AG09309 (cell line): ENCODE measurements around the gene TMEM121.
"Not testable (repeated sequence)": the region's sequence is repeated elsewhere in the genome, so short reads cannot be mapped to it uniquely, and the experiment has no call there.

ENCODE experiments used
- DNase-seq: peaks from one replicate; pipeline ENCODE4 v3.0.0-alpha.2; 2010; ENCODE audit warnings: low read depth
- H3K4me3 ChIP-seq: 2 replicates; pipeline ENCODE4 v1.5.1; 2011; ENCODE audit warnings: mild to moderate bottlenecking, low read depth, low read length, moderate library complexity; ENCODE audit not compliant: control insufficient read depth
- CTCF ChIP-seq: IDR thresholded peaks from 2 replicates; pipeline ENCODE4 v1.5.1; 2011; ENCODE audit warnings: mild to moderate bottlenecking, low read depth, low read length, inconsistent platforms; ENCODE audit not compliant: insufficient read depth, control insufficient read depth; ENCODE audit errors: missing control alignments

The TMEM121 gene

DNA sequence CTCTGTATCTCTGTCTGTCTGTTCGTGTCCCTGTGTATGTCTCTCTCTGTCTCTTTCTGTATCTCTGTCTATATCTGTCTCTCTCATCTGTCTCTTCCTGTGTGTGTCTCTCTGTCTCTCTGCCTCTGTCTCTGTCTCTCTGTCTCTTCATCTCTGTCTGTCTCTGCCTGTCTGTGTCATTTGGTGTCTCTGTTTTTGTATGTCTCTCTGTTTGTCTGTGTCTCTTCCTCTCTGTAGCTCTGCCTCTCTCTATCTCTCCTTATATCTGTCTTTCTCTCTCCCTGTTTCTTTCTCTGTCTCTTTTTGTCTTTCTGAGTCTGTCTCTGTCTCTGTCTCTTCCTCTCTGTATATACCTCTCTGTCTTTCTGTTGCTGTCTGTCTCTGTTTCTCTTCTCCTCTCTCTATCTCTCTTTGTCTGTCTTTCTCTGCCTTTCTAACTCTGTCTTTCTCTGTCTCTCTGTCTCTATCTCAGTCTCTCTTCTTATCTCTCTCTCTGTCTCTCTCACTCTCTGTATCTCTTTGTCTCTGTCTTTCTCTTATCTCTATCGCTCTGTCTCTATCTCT is 50.2 kb downstream of the TMEM121 start:
- TF ChIP-seq CTCF: no peak
- DNase-seq: no peak
- no peak overlapping the region for H3K4me3 ChIP-seq

DNA sequence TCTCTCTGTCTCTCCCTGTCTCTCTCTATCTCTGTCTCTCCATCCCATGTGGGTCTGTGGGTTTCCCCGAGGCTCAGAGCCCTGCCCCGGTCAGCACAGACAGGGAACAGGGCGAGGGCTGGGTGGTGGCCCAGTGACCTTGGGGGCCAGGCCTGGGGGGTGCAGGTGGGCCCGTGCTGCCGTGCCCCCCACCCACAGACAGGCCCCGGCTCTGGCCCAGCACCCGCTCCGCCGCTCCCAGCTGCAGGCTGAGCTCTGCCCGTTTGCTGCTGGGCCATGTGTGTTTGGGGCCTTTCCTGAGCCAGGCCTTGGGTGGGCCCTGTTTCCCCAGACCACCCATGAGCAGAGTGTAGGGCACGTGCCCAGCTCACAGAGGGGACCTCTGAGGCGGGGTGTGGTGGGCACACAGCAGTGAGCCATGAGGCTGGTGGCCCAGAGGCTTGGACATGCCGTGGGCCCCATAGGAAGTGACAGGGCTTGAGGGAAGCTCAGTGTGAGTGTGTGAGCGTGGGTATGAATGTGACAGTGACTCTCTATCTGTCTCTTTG is 51.0 kb downstream of the TMEM121 start:
- TF ChIP-seq CTCF: no peak
- DNase-seq: no peak
- no peak overlapping the region for H3K4me3 ChIP-seq

- no peak for DNase-seq
- TF ChIP-seq CTCF: no peak
- no peak overlapping the region for H3K4me3 ChIP-seq
These were observed 51.7 kb downstream of the TMEM121 start for GRCh38 chr14:105578070-105578469.

GRCh38 chr14:105579221-105579620 is 52.8 kb downstream of the TMEM121 start:
- not testable (repeated sequence) for H3K4me3 ChIP-seq, DNase-seq
